ENCODE data around the gene SIGLEC9.

The SIGLEC9 gene

GRCh38 chr19:51147663-51148062 is 23.0 kb downstream of the SIGLEC9 start:
- FAIRE-seq: no peak

GRCh38 chr19:51148580-51148979 is 23.9 kb downstream of the SIGLEC9 start:
- no peak for FAIRE-seq

GRCh38 chr19:51150627-51151026 is 25.9 kb downstream of the SIGLEC9 start:
- FAIRE-seq: no peak

GRCh38 chr19:51156710-51157109 is 32.0 kb downstream of the SIGLEC9 start:
- FAIRE-seq: no peak

GRCh38 chr19:51157265-51157664 is 32.6 kb downstream of the SIGLEC9 start:
- no peak for FAIRE-seq

- no peak for FAIRE-seq
Measured at GRCh38 chr19:51158474-51159129, 33.9 kb downstream of the SIGLEC9 start.

GRCh38 chr19:51159656-51160055 is 35.0 kb downstream of the SIGLEC9 start:
- no peak for FAIRE-seq

GRCh38 chr19:51161266-51161665 is 36.6 kb downstream of the SIGLEC9 start:
- FAIRE-seq: no peak

GRCh38 chr19:51161867-51162496 is 37.3 kb downstream of the SIGLEC9 start:
- no peak for FAIRE-seq

GRCh38 chr19:51163257-51163656 is 38.6 kb downstream of the SIGLEC9 start:
- FAIRE-seq: no peak

- FAIRE-seq: no peak
Measured at GRCh38 chr19:51164215-51164614, 39.5 kb downstream of the SIGLEC9 start.

- FAIRE-seq: no peak
Measured at GRCh38 chr19:51166846-51167490, 42.3 kb downstream of the SIGLEC9 start.

GRCh38 chr19:51168564-51169282 is 44.0 kb downstream of the SIGLEC9 start:
- FAIRE-seq: no peak

GRCh38 chr19:51169283-51169918 is 44.7 kb downstream of the SIGLEC9 start:
- FAIRE-seq: peak; percentile 91

- no peak for FAIRE-seq
Measured at GRCh38 chr19:51172223-51172622, 47.5 kb downstream of the SIGLEC9 start.

- FAIRE-seq: no peak
Measured at GRCh38 chr19:51173681-51174080, 49.0 kb downstream of the SIGLEC9 start.

- FAIRE-seq: no peak
Measured at GRCh38 chr19:51179256-51179655, 54.5 kb downstream of the SIGLEC9 start.

Measured in TTC549 (cell line).